IMR-90 (cell line): Measurements from ENCODE around the gene SYAP1. TPM values are rescaled to one million over a fixed set of nuclear protein-coding genes. Genes with fewer than 3 reads are reported as not detected.

Source experiments
- ATAC-seq: fragments of 200-7000 bp; cut with Tn5 transposase; 2 replicates; pipeline ENCODE4 v1.9.1; 2020; ENCODE audit warnings: low read depth, mild to moderate bottlenecking, moderate library complexity
- BruUV-seq: library from RNA; stranded (reverse); fragments of 400-500 nt; replicated peaks from 2 replicates; lab custom pipeline; 2021; lab: Mats Ljungman, UMichigan
- CTCF ChIA-PET: fragments of 300-600 bp; formaldehyde crosslinking; extraction: SDS; loops from one replicate; lab custom pipeline; 2021; ENCODE audit warnings: antibody characterized with exemption; lab: Yijun Ruan, JAX
- POLR2A ChIA-PET: fragments of 300-600 bp; sonication (Branson Sonifier 250); formaldehyde crosslinking; loops from one replicate; lab custom pipeline; 2022; ENCODE audit warnings: antibody characterized with exemption; ENCODE audit not compliant: unreplicated experiment; lab: Charles Lee
- DNase-seq: peaks from one replicate; pipeline ENCODE4 v3.0.0; 2013
- H2AFZ ChIP-seq: replicated peaks from 2 replicates; pipeline ENCODE3; 2013; ENCODE audit warnings: low read length, mild to moderate bottlenecking; ENCODE audit not compliant: poor library complexity
- H2AK5ac ChIP-seq: 2 replicates; pipeline ENCODE4 v1.6.1; 2013; ENCODE audit warnings: low read depth, low read length, inconsistent platforms
- H2AK9ac ChIP-seq: replicated peaks from 2 replicates; pipeline ENCODE3; 2013; ENCODE audit warnings: mild to moderate bottlenecking, low read depth, low read length, moderate library complexity; ENCODE audit not compliant: poor library complexity
- H2BK120ac ChIP-seq: 2 replicates; pipeline ENCODE4 v1.6.1; 2013; ENCODE audit warnings: low read depth, low read length, inconsistent platforms
- H2BK15ac ChIP-seq: 3 replicates; pipeline ENCODE4 v1.6.1; 2013; ENCODE audit warnings: low read depth, low read length, inconsistent platforms
- H2BK20ac ChIP-seq: 2 replicates; pipeline ENCODE4 v1.6.1; 2013; ENCODE audit warnings: low read depth, mild to moderate bottlenecking, inconsistent platforms, low read length, moderate library complexity
- H2BK5ac ChIP-seq: 2 replicates; pipeline ENCODE4 v1.6.1; 2013; ENCODE audit warnings: mild to moderate bottlenecking, low read depth, low read length, inconsistent platforms; ENCODE audit not compliant: poor library complexity, severe bottlenecking
- H3K14ac ChIP-seq: replicated peaks from 2 replicates; pipeline ENCODE4 v1.6.1; 2013; ENCODE audit warnings: low read depth, low read length, inconsistent platforms
- H3K18ac ChIP-seq: 2 replicates; pipeline ENCODE4 v1.6.1; 2013; ENCODE audit warnings: low read depth, low read length, control low read depth
- H3K23ac ChIP-seq: 2 replicates; pipeline ENCODE4 v1.6.1; 2013; ENCODE audit warnings: low read depth, low read length, inconsistent platforms
- H3K27ac ChIP-seq: 2 replicates; pipeline ENCODE4 v1.5.1; 2013; ENCODE audit warnings: mild to moderate bottlenecking, control low read depth, low read length; ENCODE audit not compliant: insufficient read depth
- H3K27me3 ChIP-seq: 2 replicates; pipeline ENCODE4 v1.6.1; 2013; ENCODE audit warnings: low read length; ENCODE audit not compliant: control insufficient read depth, insufficient read depth
- H3K36me3 ChIP-seq: 2 replicates; pipeline ENCODE4 v1.6.1; 2013; ENCODE audit warnings: low read length, mixed read lengths; ENCODE audit not compliant: control insufficient read depth, insufficient read depth
- H3K4ac ChIP-seq: 2 replicates; pipeline ENCODE4 v1.6.1; 2013; ENCODE audit warnings: low read depth, low read length, inconsistent platforms
- H3K4me1 ChIP-seq: 2 replicates; pipeline ENCODE4 v1.6.1; 2013; ENCODE audit warnings: low read length, mixed read lengths; ENCODE audit not compliant: control insufficient read depth, insufficient read depth
- H3K4me2 ChIP-seq: 2 replicates; pipeline ENCODE4 v1.6.1; 2013; ENCODE audit warnings: low read depth, mild to moderate bottlenecking, control low read depth, low read length, moderate library complexity
- H3K4me3 ChIP-seq: 2 replicates; pipeline ENCODE4 v1.5.1; 2013; ENCODE audit warnings: low read depth, mild to moderate bottlenecking, control low read depth, low read length, moderate library complexity; ENCODE audit not compliant: insufficient read depth
- H3K56ac ChIP-seq: 2 replicates; pipeline ENCODE4 v1.6.1; 2013; ENCODE audit warnings: low read length, inconsistent platforms; ENCODE audit not compliant: insufficient read depth; ENCODE audit errors: extremely low read depth
- H3K79me1 ChIP-seq, 2 experiments: 2 replicates each; pipeline ENCODE4 v1.6.1; 2013; ENCODE audit warnings: low read length in 2 of 2, inconsistent platforms in 1 of 2, low read depth in 1 of 2
- H3K9ac ChIP-seq: 2 replicates; pipeline ENCODE4 v1.6.1; 2013; ENCODE audit warnings: low read depth, low read length, control low read depth
- H3K9me1 ChIP-seq: 2 replicates; pipeline ENCODE4 v1.6.1; 2013; ENCODE audit warnings: low read length, inconsistent platforms; ENCODE audit not compliant: insufficient read depth
- H3K9me3 ChIP-seq: 2 replicates; pipeline ENCODE4 v1.6.1; 2013; ENCODE audit warnings: low read length; ENCODE audit not compliant: control insufficient read depth, insufficient read depth
- H4K20me1 ChIP-seq: 2 replicates; pipeline ENCODE4 v1.6.1; 2013; ENCODE audit warnings: low read length, inconsistent platforms; ENCODE audit not compliant: insufficient read depth
- H4K5ac ChIP-seq: 2 replicates; pipeline ENCODE4 v1.6.1; 2013; ENCODE audit warnings: mild to moderate bottlenecking, low read depth, low read length, control low read depth
- H4K8ac ChIP-seq, 2 experiments: 2 replicates each; pipeline ENCODE4 v1.6.1; 2013; ENCODE audit warnings: low read depth in 2 of 2, low read length in 2 of 2, control low read depth in 1 of 2, inconsistent platforms in 1 of 2
- H4K91ac ChIP-seq: 2 replicates; pipeline ENCODE4 v1.6.1; 2013; ENCODE audit warnings: low read depth, low read length, inconsistent platforms; ENCODE audit not compliant: insufficient read depth
- CEBPB ChIP-seq: IDR thresholded peaks from 2 replicates; pipeline ENCODE4 v1.6.1; 2012; ENCODE audit warnings: low read depth, low read length, improper control_type of control experiment
- RAD21 ChIP-seq: IDR thresholded peaks from 2 replicates; pipeline ENCODE4 v1.6.1; 2012; ENCODE audit warnings: low read length, improper control_type of control experiment
- WGBS, 2 experiments: methylation state at CpG; one replicate each; pipeline versions ENCODE4 v1.1.5 to v1.1.7; 2013; ENCODE audit warnings: missing lambda C conversion rate in 2 of 2; ENCODE audit not compliant: insufficient read length in 1 of 2; ENCODE audit errors: extremely low coverage in 2 of 2; 5-methylcytosine and 5-hydroxymethylcytosine counted together
- dilution Hi-C: fragments of 300-500 bp; cut with HindIII; formaldehyde crosslinking; loops from one replicate; pipeline ENCODE4 v1.14.3; 2018; ENCODE audit warnings: low sequenced_read_pairs; ENCODE audit not compliant: unreplicated experiment
- in situ Hi-C: fragments of 300-500 bp; cut with MboI; formaldehyde crosslinking; loops from 3 replicates; pipeline ENCODE4 v1.14.3; 2019; ENCODE audit warnings: low sequenced_read_pairs, inconsistent platforms, mixed read lengths
- intact Hi-C: fragments of 100-400 bp; cut with micrococcal nuclease; formaldehyde crosslinking; loops from 2 replicates; pipeline ENCODE4 v1.10.0; 2022
- polyA plus RNA-seq, 3 experiments: library from polyadenylated mRNA; depleted of rRNA; stranded (reverse); fragments of >200 nt; gene quantifications; 2 replicates each; pipeline ENCODE4 v1.2.3, GENCODE V29; 2012; ENCODE audit warnings: low replicate concordance in 1 of 3
- total RNA-seq: library from RNA; depleted of rRNA; stranded (reverse); fragments of >200 nt; gene quantifications from 2 replicates; pipeline ENCODE4 v1.2.3, GENCODE V29; 2012

Gene SYAP1
- total and polyA plus RNA-seq, 2 of the 4 experiments (the other 2 are of a cell fraction): 17.7 to 35.0 TPM

- Histone ChIP-seq H3K27ac (peak overlapping the region; percentile 82), H3K79me1 (peaks cover 6 to 20% of the 10 kb centered on the region in 2 experiments; a peak in 3 of 4 replicates), H3K56ac (peak overlapping the region; percentile 73), H3K27me3 (peaks cover 5% of the 10 kb centered on the region; the same call in 1 of the 2 replicates), H3K9me1 (peaks cover under 1% of the 10 kb centered on the region), H3K4me3 (peak overlapping the region; percentile 70), H2AK9ac (peak overlapping the region; percentile 75), H3K4ac (peak overlapping the region; percentile 89), H3K4me1 (peaks cover 4% of the 10 kb centered on the region; the same call in 1 of the 2 replicates), H3K36me3 (no peaks in the 10 kb centered on the region), H4K8ac (peak overlapping the region; percentile 90 to 98), H3K18ac (peak overlapping the region; percentile 28), H4K5ac (peak overlapping the region; percentile 74), H2BK120ac (peak overlapping the region; percentile 53; the same call in 1 of the 2 replicates), H2AFZ (peak overlapping the region; percentile 97), H3K14ac (peak overlapping the region; percentile 78), H2BK15ac (peak overlapping the region; percentile 43; the same call in 1 of the 3 replicates), H4K91ac (peak overlapping the region; percentile 87), H2BK5ac (peak overlapping the region; percentile 79), H3K9ac (peak overlapping the region; percentile 82), H3K23ac (peak overlapping the region; percentile 57; the same call in 1 of the 2 replicates), H3K4me2 (peak overlapping the region; percentile 73), H3K9me3 (no peaks in the 10 kb centered on the region), H2AK5ac (peak overlapping the region; percentile 52), H2BK20ac (no peak overlapping the region), H4K20me1 (peaks cover 26% of the 10 kb centered on the region)
- intact Hi-C loops: loop anchor here (1.0 kb wide), 1 partner anchor 67 kb away; the partner anchor contains the start of gene TXLNG
- in situ Hi-C loops: no loop called here
- no peak for TF ChIP-seq RAD21
- TF ChIP-seq CEBPB: peak; percentile 50
- dilution Hi-C loops: no loop called here
- POLR2A ChIA-PET: interaction anchor here (0.5 kb wide), 1 partner anchor 10 kb away, joined by 3 read pairs; no protein-coding TSS in a partner anchor
- DNase-seq (no peak), ATAC-seq (no peak)
- no CpG with 5 or more reads among the region's 6 CpGs for WGBS, 2 experiments
- BruUV-seq: no TSS peak
- CTCF ChIA-PET: no interaction called here
Measured at GRCh38 chrX:16718824-16719333, 533 bp upstream of the SYAP1 start.
